SJSA1 (cell line): ENCODE results near the gene AGTR2. TPM values are rescaled to one million over a fixed set of nuclear protein-coding genes. Genes with fewer than 3 reads are reported as not detected.
"Not testable (repeated sequence)": the region's sequence is repeated elsewhere in the genome, so short reads cannot be mapped to it uniquely, and the experiment has no call there.

Experiments
- DNase-seq, 2 experiments: peaks; one replicate each; pipeline ENCODE4 v3.0.0-alpha.2; 2015 to 2020; ENCODE audit warnings: low spot score in 2 of 2, low read depth in 1 of 2
- H3K27ac ChIP-seq: fragments of 250-450 bp; sonication (Bioruptor Pico); 2 replicates; pipeline ENCODE4 v1.5.1; 2020; ENCODE audit warnings: mild to moderate bottlenecking, moderate library complexity
- H3K27me3 ChIP-seq: fragments of 250-450 bp; sonication (Bioruptor Pico); replicated peaks from 2 replicates; pipeline ENCODE4 v1.5.1; 2020; ENCODE audit warnings: mild to moderate bottlenecking, moderate library complexity
- H3K36me3 ChIP-seq: fragments of 250-450 bp; sonication (Bioruptor Pico); 2 replicates; pipeline ENCODE4 v1.5.1; 2020; ENCODE audit warnings: mild to moderate bottlenecking
- H3K4me1 ChIP-seq: fragments of 250-450 bp; sonication (Bioruptor Pico); replicated peaks from 2 replicates; pipeline ENCODE4 v1.6.1; 2021; ENCODE audit warnings: mild to moderate bottlenecking
- H3K4me3 ChIP-seq: fragments of 250-450 bp; sonication (Bioruptor Pico); 2 replicates; pipeline ENCODE4 v1.5.1; 2020; ENCODE audit warnings: mild to moderate bottlenecking
- H3K9me3 ChIP-seq: fragments of 250-450 bp; sonication (Bioruptor Pico); replicated peaks from 2 replicates; pipeline ENCODE4 v1.5.1; 2020; ENCODE audit warnings: mild to moderate bottlenecking
- total RNA-seq: library from RNA; depleted of rRNA; stranded (reverse); fragments of >200 nt; shearing (Covaris generic); gene quantifications from 2 replicates; pipeline ENCODE4 v1.2.3, GENCODE V29; 2014; rRNA removed

Gene AGTR2
- not detected in 2 replicates for total RNA-seq

GRCh38 chrX:116170511-116170910 lies at the start of gene AGTR2:
AGTR2 (plus strand) TSS chrX:116170744; CDS start chrX:116172281, 1,537 bp downstream.
- Histone ChIP-seq H3K27ac (no peak within 1 kb of the TSS), H3K27me3 (no peaks in the 10 kb centered on the region), H3K36me3 (no peaks in the 10 kb centered on the region), H3K4me1 (no peaks in the 10 kb centered on the region), H3K4me3 (no peak within 1 kb of the TSS), H3K9me3 (no peaks in the 10 kb centered on the region)
- no peak for DNase-seq

DNA sequence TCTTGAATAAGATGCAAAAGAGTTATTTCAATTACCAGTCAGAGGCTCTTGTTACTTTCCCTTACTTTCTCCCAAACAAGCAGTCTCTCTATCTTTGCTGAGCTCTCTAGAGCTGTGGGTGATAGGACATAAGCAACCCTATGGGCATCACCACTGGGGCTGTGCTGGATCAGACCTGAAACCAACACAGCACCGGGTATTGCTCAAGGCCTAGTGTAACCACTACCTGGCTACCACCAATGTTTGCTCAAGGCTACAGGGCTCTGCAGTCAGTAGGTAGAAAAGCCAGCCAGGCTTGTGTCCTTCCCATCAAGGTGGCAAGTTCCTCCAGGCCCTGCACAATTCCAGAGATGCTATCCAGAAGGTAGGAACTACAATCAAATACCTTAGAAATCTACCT lies 35.3 kb upstream of the AGTR2 start:
- no peak for DNase-seq
- Histone ChIP-seq H3K27me3 (no peaks in the 10 kb centered on the region), H3K36me3 (no peaks in the 10 kb centered on the region), H3K9me3 (no peaks in the 10 kb centered on the region), H3K4me1 (no peaks in the 10 kb centered on the region), H3K27ac (no peak overlapping the region), H3K4me3 (no peak overlapping the region)

GRCh38 chrX:116141270-116141669 lies 29.3 kb upstream of the AGTR2 start:
- not testable (repeated sequence) for H3K9me3 ChIP-seq, DNase-seq, H3K27ac ChIP-seq, H3K4me3 ChIP-seq, H3K4me1 ChIP-seq, H3K36me3 ChIP-seq, H3K27me3 ChIP-seq

DNA sequence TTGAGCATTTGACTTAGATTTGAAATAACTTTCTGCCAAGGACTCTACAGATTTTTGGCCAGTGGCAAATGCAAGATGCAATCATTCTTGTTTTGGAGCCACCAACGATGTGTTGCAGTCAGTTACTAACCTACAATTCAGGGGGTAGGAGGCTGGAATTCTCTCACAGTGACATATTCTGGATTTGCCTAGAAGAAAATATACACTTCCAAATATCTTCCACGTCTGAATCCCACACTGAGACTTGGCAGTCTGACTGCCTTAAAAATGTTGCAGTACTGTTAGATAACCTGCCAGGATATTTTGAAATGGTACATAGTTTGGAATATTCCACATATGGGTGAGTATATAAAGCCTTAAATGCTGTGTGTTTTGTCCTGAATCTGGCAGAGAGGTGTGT lies 27.6 kb upstream of the AGTR2 start:
- H3K27me3 ChIP-seq = no peaks in the 10 kb centered on the region
- H3K9me3 ChIP-seq = no peaks in the 10 kb centered on the region
- no peak overlapping the region for H3K4me3 ChIP-seq
- H3K36me3 ChIP-seq = no peaks in the 10 kb centered on the region
- H3K4me1 ChIP-seq = no peaks in the 10 kb centered on the region
- no peak for DNase-seq
- no peak overlapping the region for H3K27ac ChIP-seq

- Histone ChIP-seq H3K36me3 (no peaks in the 10 kb centered on the region), H3K27ac (no peak overlapping the region), H3K9me3 (no peaks in the 10 kb centered on the region), H3K4me1 (no peaks in the 10 kb centered on the region), H3K27me3 (no peaks in the 10 kb centered on the region), H3K4me3 (no peak overlapping the region)
- no peak for DNase-seq
These were observed 2.4 kb downstream of the AGTR2 start for GRCh38 chrX:116172976-116173375.

- no peaks in the 10 kb centered on the region for H3K36me3 ChIP-seq
- DNase-seq = no peak
- no peak overlapping the region for H3K27ac ChIP-seq
- H3K27me3 ChIP-seq = no peaks in the 10 kb centered on the region
- no peak overlapping the region for H3K4me3 ChIP-seq
- H3K9me3 ChIP-seq = no peaks in the 10 kb centered on the region
- H3K4me1 ChIP-seq = no peaks in the 10 kb centered on the region
These were observed 10.8 kb downstream of the AGTR2 start for GRCh38 chrX:116181300-116181699.

DNA sequence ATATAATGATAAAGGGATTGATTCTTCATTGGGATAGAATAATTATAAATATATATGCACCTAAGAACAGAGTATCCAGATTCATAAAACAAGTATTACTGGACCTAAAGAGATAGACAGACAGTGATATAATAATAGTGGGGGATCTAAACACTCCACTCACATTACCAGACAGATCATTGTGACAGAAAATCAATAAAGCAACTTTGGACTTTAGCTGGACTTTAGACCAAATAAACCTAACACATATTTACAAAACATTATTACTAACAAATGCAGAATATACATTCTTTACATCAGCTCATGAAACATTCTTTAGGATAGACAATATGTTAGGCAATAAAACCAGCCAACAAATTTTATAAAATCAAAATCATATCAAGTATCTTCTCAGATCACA lies 14.6 kb downstream of the AGTR2 start:
- DNase-seq = no peak
- no peak overlapping the region for H3K4me3 ChIP-seq
- H3K36me3 ChIP-seq = no peaks in the 10 kb centered on the region
- no peaks in the 10 kb centered on the region for H3K9me3 ChIP-seq
- H3K27me3 ChIP-seq = no peaks in the 10 kb centered on the region
- no peaks in the 10 kb centered on the region for H3K4me1 ChIP-seq
- no peak overlapping the region for H3K27ac ChIP-seq

DNA sequence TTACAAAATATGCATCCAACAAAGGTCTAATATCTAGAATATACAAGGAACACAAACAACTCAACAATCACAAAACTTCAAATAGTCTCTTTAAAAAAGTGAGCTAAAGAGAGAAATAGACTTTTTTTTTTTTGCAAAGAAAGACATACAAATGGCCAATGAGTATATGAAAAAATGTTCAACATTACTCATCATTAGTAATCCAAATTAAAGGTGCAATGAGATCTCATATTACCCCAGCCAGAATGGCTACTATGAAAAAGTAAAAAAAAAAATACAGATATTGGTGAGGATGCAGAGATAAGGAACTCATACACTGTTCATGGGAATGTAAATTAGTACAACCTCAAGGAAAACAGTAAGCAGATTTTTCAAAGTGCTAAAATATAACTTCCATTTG lies 24.1 kb downstream of the AGTR2 start:
- no peaks in the 10 kb centered on the region for H3K4me1 ChIP-seq
- H3K36me3 ChIP-seq = no peaks in the 10 kb centered on the region
- no peak for DNase-seq
- no peaks in the 10 kb centered on the region for H3K27me3 ChIP-seq
- no peaks in the 10 kb centered on the region for H3K9me3 ChIP-seq
- no peak overlapping the region for H3K4me3 ChIP-seq
- no peak overlapping the region for H3K27ac ChIP-seq

DNA sequence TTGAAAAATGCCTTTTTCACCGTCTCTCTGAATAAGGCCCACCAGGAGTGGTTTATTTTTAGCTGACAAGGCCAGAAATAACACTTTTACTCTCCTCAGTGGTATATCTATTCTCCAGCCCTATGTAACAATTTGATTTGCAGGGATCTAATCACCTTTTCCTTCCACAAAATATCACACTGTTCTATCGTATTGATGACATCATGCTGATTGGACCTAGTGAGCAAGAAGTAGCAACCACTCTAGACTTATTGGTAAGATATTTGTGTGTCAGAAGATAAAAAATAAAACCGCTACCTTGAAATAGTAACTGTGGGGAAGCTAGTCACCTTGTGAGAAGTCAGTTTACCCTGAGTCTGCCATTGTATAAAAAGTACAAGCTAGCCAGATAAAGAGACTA lies 27.7 kb downstream of the AGTR2 start:
- DNase-seq = no peak
- Histone ChIP-seq H3K4me3 (no peak overlapping the region), H3K27me3 (no peaks in the 10 kb centered on the region), H3K4me1 (no peaks in the 10 kb centered on the region), H3K9me3 (no peaks in the 10 kb centered on the region), H3K36me3 (no peaks in the 10 kb centered on the region), H3K27ac (no peak overlapping the region)

GRCh38 chrX:116198810-116199209 lies 28.3 kb downstream of the AGTR2 start:
- Histone ChIP-seq H3K27ac (no peak overlapping the region), H3K4me3 (no peak overlapping the region), H3K9me3 (no peaks in the 10 kb centered on the region), H3K36me3 (no peaks in the 10 kb centered on the region), H3K4me1 (no peaks in the 10 kb centered on the region), H3K27me3 (no peaks in the 10 kb centered on the region)
- no peak for DNase-seq

GRCh38 chrX:116204932-116205331 lies 34.4 kb downstream of the AGTR2 start:
- H3K9me3 ChIP-seq = no peaks in the 10 kb centered on the region
- no peak overlapping the region for H3K27ac ChIP-seq
- no peaks in the 10 kb centered on the region for H3K36me3 ChIP-seq
- no peaks in the 10 kb centered on the region for H3K27me3 ChIP-seq
- H3K4me3 ChIP-seq = no peak overlapping the region
- DNase-seq = peak in 1 of 2 experiments; percentile 15
- no peaks in the 10 kb centered on the region for H3K4me1 ChIP-seq

GRCh38 chrX:116213262-116213661 lies 42.7 kb downstream of the AGTR2 start:
- Histone ChIP-seq H3K4me1 (no peaks in the 10 kb centered on the region), H3K27ac (no peak overlapping the region), H3K27me3 (no peaks in the 10 kb centered on the region), H3K36me3 (no peaks in the 10 kb centered on the region), H3K9me3 (no peaks in the 10 kb centered on the region), H3K4me3 (no peak overlapping the region)
- DNase-seq = no peak

DNA sequence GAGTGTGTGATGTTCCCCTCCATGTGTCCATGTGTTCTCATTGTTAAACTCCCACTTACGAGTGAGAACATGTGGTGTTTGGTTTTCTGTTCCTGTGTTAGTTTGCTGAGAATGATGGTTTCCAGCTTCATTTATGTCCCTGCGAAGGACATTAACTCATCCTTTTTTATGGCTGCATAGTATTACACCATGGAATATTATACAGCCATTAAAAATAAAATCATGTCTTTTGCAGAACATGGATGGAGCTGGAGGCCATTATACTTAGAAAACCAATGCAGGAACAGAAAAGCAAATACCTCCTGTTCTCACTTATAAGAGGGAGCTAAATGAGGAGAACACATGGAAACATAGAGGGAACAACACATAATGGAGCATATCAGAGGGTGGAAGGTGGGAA lies 46.5 kb downstream of the AGTR2 start:
- not testable (repeated sequence) for H3K9me3 ChIP-seq, H3K4me1 ChIP-seq, H3K27ac ChIP-seq, H3K27me3 ChIP-seq, H3K36me3 ChIP-seq, H3K4me3 ChIP-seq, DNase-seq
